ENCODE data around the gene DOCK6.

The DOCK6 gene

GRCh38 chr19:11260996-11261395, 1.3 kb downstream of the DOCK6 start:
- no peak for TF ChIP-seq CTCF (IDR thresholded peaks at IDR 0.05; ENCODE audit: extremely low read depth, insufficient read depth, missing control alignments)
- in situ Hi-C loops (cut with MboI; ENCODE audit: low pct_unique_long_range_greater_than_20kb, low sequenced_read_pairs, unreplicated experiment): no loop called here
- no peak for DNase-seq (ENCODE audit: low spot score)

- in situ Hi-C loops (cut with MboI; ENCODE audit: low pct_unique_long_range_greater_than_20kb, low sequenced_read_pairs, unreplicated experiment): no loop called here
- DNase-seq (ENCODE audit: low spot score): no peak
- TF ChIP-seq CTCF (IDR thresholded peaks at IDR 0.05; ENCODE audit: extremely low read depth, insufficient read depth, missing control alignments): no peak
Observed at GRCh38 chr19:11257846-11258380, 4.4 kb downstream of the DOCK6 start.

GRCh38 chr19:11256189-11256588, 6.1 kb downstream of the DOCK6 start:
- DNase-seq (ENCODE audit: low spot score): no peak
- in situ Hi-C loops (cut with MboI; ENCODE audit: low pct_unique_long_range_greater_than_20kb, low sequenced_read_pairs, unreplicated experiment): no loop called here

GRCh38 chr19:11254666-11255065, 7.7 kb downstream of the DOCK6 start:
- peak; percentile 33 for TF ChIP-seq CTCF (IDR thresholded peaks at IDR 0.05; ENCODE audit: extremely low read depth, insufficient read depth, missing control alignments)
- in situ Hi-C loops (cut with MboI; ENCODE audit: low pct_unique_long_range_greater_than_20kb, low sequenced_read_pairs, unreplicated experiment): no loop called here
- no peak for DNase-seq (ENCODE audit: low spot score)

More at GRCh38 chr19:11256189-11256588, 6.1 kb downstream of the DOCK6 start:
- TF ChIP-seq CTCF (IDR thresholded peaks at IDR 0.05; ENCODE audit: extremely low read depth, insufficient read depth, missing control alignments): no peak

GRCh38 chr19:11252665-11253355, 9.5 kb downstream of the DOCK6 start:
- TF ChIP-seq CTCF (IDR thresholded peaks at IDR 0.05; ENCODE audit: extremely low read depth, insufficient read depth, missing control alignments): no peak
- in situ Hi-C loops (cut with MboI; ENCODE audit: low pct_unique_long_range_greater_than_20kb, low sequenced_read_pairs, unreplicated experiment): no loop called here
- no peak for DNase-seq (ENCODE audit: low spot score)

GRCh38 chr19:11251650-11252314, 10.5 kb downstream of the DOCK6 start:
- in situ Hi-C loops (cut with MboI; ENCODE audit: low pct_unique_long_range_greater_than_20kb, low sequenced_read_pairs, unreplicated experiment): no loop called here
- DNase-seq (ENCODE audit: low spot score): no peak
- TF ChIP-seq CTCF (IDR thresholded peaks at IDR 0.05; ENCODE audit: extremely low read depth, insufficient read depth, missing control alignments): no peak
